ENCODE data around the gene IRF9. TPM values are rescaled to one million over a fixed set of nuclear protein-coding genes. Genes with fewer than 3 reads are reported as not detected.

The IRF9 gene
- total RNA-seq, 2 experiments from 2014 or later: 35.1 to 39.1 TPM

GRCh38 chr14:24145690-24146452 is 15.2 kb upstream of the IRF9 start:
- peak overlapping the region; percentile 94 for H3K4me3 ChIP-seq (ENCODE audit: low read depth, low read length, poor library complexity, severe bottlenecking)
- peak; percentile 52 for DNase-seq (ENCODE audit: low spot score)
- ChIA-PET POLR2A (interaction anchor here (1.4 to 3.9 kb wide), 8 partner anchors 9 to 97 kb away, joined by 4 to 32 read pairs (median 12); partner anchors contain the start of genes DCAF11, IRF9, NRL and PCK2), CTCF (ENCODE audit: unreplicated experiment) (interaction anchor here (0.7 to 1.3 kb wide), 3 partner anchors 15 to 97 kb away, joined by 3 to 4 read pairs (median 3); partner anchors contain the start of genes IRF9 and TINF2)
- peaks cover 44% of the 10 kb centered on the region for H3K36me3 ChIP-seq (ENCODE audit: insufficient read depth, low read length)
- H3K9me2 ChIP-seq (ENCODE audit: insufficient read depth, low read length): no peaks in the 10 kb centered on the region
- H3K9me3 ChIP-seq (ENCODE audit: low read length): no peaks in the 10 kb centered on the region
- H3K4me1 ChIP-seq (ENCODE audit: insufficient read depth, low read length, poor library complexity, severe bottlenecking): peaks cover 25% of the 10 kb centered on the region
- H4K20me1 ChIP-seq (ENCODE audit: insufficient read depth, low read length): no peaks in the 10 kb centered on the region
- peaks cover 20% of the 10 kb centered on the region; the same call in 1 of the 2 replicates for H3K79me2 ChIP-seq (ENCODE audit: insufficient read depth, low read depth, low read length)
- peak overlapping the region; percentile 82 for H3K27ac ChIP-seq (ENCODE audit: low read depth, low read length, poor library complexity, severe bottlenecking)
- BruUV-seq (replicated peaks): TSS peak; percentile 63
- intact Hi-C loops (cut with micrococcal nuclease; ENCODE audit: unreplicated experiment): loop anchor here (1.0 to 10.0 kb wide), 4 partner anchors 52 to 841 kb away; partner anchors contain the start of genes BCL2L2, CHMP4A, PCK2 and PPP1R3E
- TF ChIP-seq CTCF (conservative IDR thresholded peaks at IDR 0.05; ENCODE audit: low read length) (no peak), EZH2phosphoT487 (IDR thresholded peaks at IDR 0.05; ENCODE audit: borderline replicate concordance, low read depth, low read length) (no peak)
- H3K4me2 ChIP-seq (ENCODE audit: low read length): peak overlapping the region; percentile 96
- peak overlapping the region; percentile 48; the same call in 1 of the 2 replicates for H2AFZ ChIP-seq (ENCODE audit: low read length)

- no peaks in the 10 kb centered on the region for H3K9me2 ChIP-seq (ENCODE audit: insufficient read depth, low read length)
- H3K36me3 ChIP-seq (ENCODE audit: insufficient read depth, low read length): peaks cover 51% of the 10 kb centered on the region
- no peaks in the 10 kb centered on the region for H4K20me1 ChIP-seq (ENCODE audit: insufficient read depth, low read length)
- peaks cover 25% of the 10 kb centered on the region for H3K4me1 ChIP-seq (ENCODE audit: insufficient read depth, low read length, poor library complexity, severe bottlenecking)
- intact Hi-C loops (cut with micrococcal nuclease; ENCODE audit: unreplicated experiment): loop anchor here (1.0 to 10.0 kb wide), 4 partner anchors 52 to 842 kb away; partner anchors contain the start of genes BCL2L2, CHMP4A, PCK2 and PPP1R3E
- H3K4me2 ChIP-seq (ENCODE audit: low read length): peak within 1 kb of the TSS; percentile 96
- BruUV-seq (replicated peaks): no TSS peak
- H3K9me3 ChIP-seq (ENCODE audit: low read length): no peaks in the 10 kb centered on the region
- DNase-seq (ENCODE audit: low spot score): peak; percentile 97
- H3K4me3 ChIP-seq (ENCODE audit: low read depth, low read length, poor library complexity, severe bottlenecking): peak within 1 kb of the TSS; percentile 94
- peak within 1 kb of the TSS; percentile 76; the same call in 1 of the 2 replicates for H2AFZ ChIP-seq (ENCODE audit: low read length)
- ChIA-PET POLR2A (interaction anchor here (0.8 to 3.9 kb wide), 12 partner anchors 9 to 125 kb away, joined by 3 to 32 read pairs (median 6); partner anchors contain the start of genes DCAF11, IPO4, IRF9 and NRL), CTCF (ENCODE audit: unreplicated experiment) (interaction anchor here (1.1 to 1.3 kb wide), 2 partner anchors 15 to 96 kb away, joined by 3 to 4 read pairs; partner anchors contain the start of genes IRF9 and TINF2)
- peaks cover 19% of the 10 kb centered on the region; the same call in 1 of the 2 replicates for H3K79me2 ChIP-seq (ENCODE audit: insufficient read depth, low read depth, low read length)
- H3K27ac ChIP-seq (ENCODE audit: low read depth, low read length, poor library complexity, severe bottlenecking): peak within 1 kb of the TSS; percentile 82
- TF ChIP-seq EZH2phosphoT487 (IDR thresholded peaks at IDR 0.05; ENCODE audit: borderline replicate concordance, low read depth, low read length) (no peak), CTCF (conservative IDR thresholded peaks at IDR 0.05; ENCODE audit: low read length) (no peak)
Measured at GRCh38 chr14:24146453-24146977, 14.6 kb upstream of the IRF9 start, which contains the start of gene PSME2. PSME2 (minus strand) TSS chr14:24146610; CDS start chr14:24146581, 29 bp downstream.

All from OCI-LY7 (cell line).